Measurements from ENCODE around the gene TXNDC12.
A peak's percentile ranks its signal among the peaks of the same experiment; 100 is the strongest.

TXNDC12 gene

DNA sequence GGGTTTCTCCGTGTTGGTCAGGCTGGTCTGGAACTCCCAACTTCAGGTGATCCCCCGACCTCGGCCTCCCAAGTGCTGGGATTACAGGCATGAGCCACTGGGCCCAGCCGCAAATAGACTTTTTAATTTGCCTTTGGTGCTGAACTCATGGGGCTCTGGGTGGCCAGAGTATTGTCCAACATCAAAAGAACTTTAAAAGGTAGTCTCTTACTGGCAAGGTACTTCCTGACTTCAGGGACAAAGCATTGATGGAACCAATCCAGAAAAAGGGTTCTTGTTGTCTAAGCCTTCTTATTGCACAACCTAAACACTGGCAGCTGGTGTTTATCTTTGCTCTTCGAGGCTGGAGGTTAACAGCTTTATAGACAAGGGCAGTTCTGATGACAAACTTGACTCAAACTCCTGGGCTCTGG is 17.6 kb downstream of the TXNDC12 start:
- Histone ChIP-seq H3K9me2 (replicated peaks; ENCODE audit: insufficient read depth, low read length) (no peaks in the 10 kb centered on the region), H3K4me2 (ENCODE audit: low read depth, low read length, poor library complexity, severe bottlenecking) (no peak overlapping the region), H3F3A (ENCODE audit: insufficient read depth) (peaks cover 16% of the 10 kb centered on the region), H3K9me3 (ENCODE audit: insufficient read depth, low read length) (no peaks in the 10 kb centered on the region), H3K4me3 (ENCODE audit: insufficient read depth, low read length, poor library complexity, severe bottlenecking) (no peak overlapping the region), H2AFZ (ENCODE audit: low read depth, low read length, severe bottlenecking) (no peak overlapping the region), H3K36me3 (ENCODE audit: low read length) (no peaks in the 10 kb centered on the region), H3K27me3 (ENCODE audit: low read length) (no peaks in the 10 kb centered on the region), H3K9ac (ENCODE audit: low read length) (no peak overlapping the region), H3K79me2 (ENCODE audit: insufficient read depth, low read length) (peaks cover 12% of the 10 kb centered on the region), H4K20me1 (ENCODE audit: low read depth, low read length) (no peaks in the 10 kb centered on the region), H3K27ac (ENCODE audit: low read depth, low read length) (no peak overlapping the region)
- no peak for TF ChIP-seq EZH2phosphoT487 (conservative IDR thresholded peaks at IDR 0.05; ENCODE audit: low read length)
- TF ChIP-seq, protein P1, sequence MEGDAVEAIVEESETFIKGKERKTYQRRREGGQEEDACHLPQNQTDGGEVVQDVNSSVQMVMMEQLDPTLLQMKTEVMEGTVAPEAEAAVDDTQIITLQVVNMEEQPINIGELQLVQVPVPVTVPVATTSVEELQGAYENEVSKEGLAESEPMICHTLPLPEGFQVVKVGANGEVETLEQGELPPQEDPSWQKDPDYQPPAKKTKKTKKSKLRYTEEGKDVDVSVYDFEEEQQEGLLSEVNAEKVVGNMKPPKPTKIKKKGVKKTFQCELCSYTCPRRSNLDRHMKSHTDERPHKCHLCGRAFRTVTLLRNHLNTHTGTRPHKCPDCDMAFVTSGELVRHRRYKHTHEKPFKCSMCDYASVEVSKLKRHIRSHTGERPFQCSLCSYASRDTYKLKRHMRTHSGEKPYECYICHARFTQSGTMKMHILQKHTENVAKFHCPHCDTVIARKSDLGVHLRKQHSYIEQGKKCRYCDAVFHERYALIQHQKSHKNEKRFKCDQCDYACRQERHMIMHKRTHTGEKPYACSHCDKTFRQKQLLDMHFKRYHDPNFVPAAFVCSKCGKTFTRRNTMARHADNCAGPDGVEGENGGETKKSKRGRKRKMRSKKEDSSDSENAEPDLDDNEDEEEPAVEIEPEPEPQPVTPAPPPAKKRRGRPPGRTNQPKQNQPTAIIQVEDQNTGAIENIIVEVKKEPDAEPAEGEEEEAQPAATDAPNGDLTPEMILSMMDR (IDR thresholded peaks at IDR 0.05; ENCODE audit: insufficient read depth, low read length, poor library complexity, severe bottlenecking) = no peak

DNA sequence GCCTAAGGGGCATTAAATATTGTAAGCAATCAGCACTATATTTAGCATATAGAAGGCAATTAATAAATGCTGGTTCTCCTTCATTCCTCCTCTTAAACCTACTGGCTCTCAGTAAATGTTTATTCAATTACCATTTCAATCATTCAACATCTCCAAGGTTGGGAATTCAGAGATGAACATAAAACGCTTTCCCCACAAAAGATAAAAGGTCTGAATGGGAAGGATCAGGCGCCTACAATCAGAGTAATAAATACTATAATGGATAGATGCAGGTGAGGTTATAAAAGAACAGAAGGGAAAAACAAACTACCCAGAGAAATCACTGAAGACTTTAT is 21.0 kb downstream of the TXNDC12 start:
- Histone ChIP-seq H3K4me3 (ENCODE audit: insufficient read depth, low read length, poor library complexity, severe bottlenecking) (peak overlapping the region; percentile 84), H3K27ac (ENCODE audit: low read depth, low read length) (peak overlapping the region; percentile 9; the same call in 1 of the 2 replicates)

GRCh38 chr1:52033190-52034049 is 21.6 kb downstream of the TXNDC12 start, which contains the start of gene KTI12:
TSS of gene KTI12 (minus strand) at chr1:52033810. CDS start at chr1:52033761, 49 bp downstream.
- Histone ChIP-seq H3K79me2 (ENCODE audit: insufficient read depth, low read length) (peaks cover 43% of the 10 kb centered on the region), H2AFZ (ENCODE audit: low read depth, low read length, severe bottlenecking) (peak within 1 kb of the TSS; percentile 69), H3K9me2 (replicated peaks; ENCODE audit: insufficient read depth, low read length) (no peaks in the 10 kb centered on the region), H3K4me3 (ENCODE audit: insufficient read depth, low read length, poor library complexity, severe bottlenecking) (peak within 1 kb of the TSS; percentile 84), H3K9me3 (ENCODE audit: insufficient read depth, low read length) (no peaks in the 10 kb centered on the region), H4K20me1 (ENCODE audit: low read depth, low read length) (peaks cover 15% of the 10 kb centered on the region; the same call in 1 of the 2 replicates), H3K27ac (ENCODE audit: low read depth, low read length) (peak within 1 kb of the TSS; percentile 49), H3K36me3 (ENCODE audit: low read length) (peaks cover 9% of the 10 kb centered on the region; the same call in 1 of the 2 replicates), H3F3A (ENCODE audit: insufficient read depth) (peaks cover 18% of the 10 kb centered on the region), H3K9ac (ENCODE audit: low read length) (peak within 1 kb of the TSS; percentile 79), H3K4me2 (ENCODE audit: low read depth, low read length, poor library complexity, severe bottlenecking) (peak within 1 kb of the TSS; percentile 81), H3K27me3 (ENCODE audit: low read length) (no peaks in the 10 kb centered on the region)
- no peak for TF ChIP-seq EZH2phosphoT487 (conservative IDR thresholded peaks at IDR 0.05; ENCODE audit: low read length)
- TF ChIP-seq, protein P1 (IDR thresholded peaks at IDR 0.05; ENCODE audit: insufficient read depth, low read length, poor library complexity, severe bottlenecking) = no peak

More for the DNA sequence above, 21.0 kb downstream of the TXNDC12 start:
- Histone ChIP-seq H3K79me2 (ENCODE audit: insufficient read depth, low read length) (peaks cover 43% of the 10 kb centered on the region), H3K9ac (ENCODE audit: low read length) (peak overlapping the region; percentile 79), H4K20me1 (ENCODE audit: low read depth, low read length) (peaks cover 15% of the 10 kb centered on the region; the same call in 1 of the 2 replicates), H3F3A (ENCODE audit: insufficient read depth) (peaks cover 16% of the 10 kb centered on the region), H3K9me2 (replicated peaks; ENCODE audit: insufficient read depth, low read length) (no peaks in the 10 kb centered on the region), H3K4me2 (ENCODE audit: low read depth, low read length, poor library complexity, severe bottlenecking) (peak overlapping the region; percentile 81), H3K9me3 (ENCODE audit: insufficient read depth, low read length) (no peaks in the 10 kb centered on the region), H3K36me3 (ENCODE audit: low read length) (peaks cover 9% of the 10 kb centered on the region; the same call in 1 of the 2 replicates), H3K27me3 (ENCODE audit: low read length) (no peaks in the 10 kb centered on the region), H2AFZ (ENCODE audit: low read depth, low read length, severe bottlenecking) (peak overlapping the region; percentile 69)
- no peak for TF ChIP-seq EZH2phosphoT487 (conservative IDR thresholded peaks at IDR 0.05; ENCODE audit: low read length)
- TF ChIP-seq, protein P1 (IDR thresholded peaks at IDR 0.05; ENCODE audit: insufficient read depth, low read length, poor library complexity, severe bottlenecking) = no peak
